Measurements from ENCODE around the gene CDC14A. TPM values are rescaled to one million over a fixed set of nuclear protein-coding genes. Genes with fewer than 3 reads are reported as not detected.
A peak's percentile ranks its signal among the peaks of the same experiment; 100 is the strongest.

The CDC14A gene
- total and polyA plus RNA-seq, 11 donors, result 1.7 to 8.8 (median 3.5) TPM

GRCh38 chr1:100452641-100453040 lies 100.3 kb downstream of the CDC14A start:
- intact Hi-C loops (cut with DNase I), result loop anchor here in 7 of 10 donors (5.0 to 10.0 kb wide), 6 partner anchors 98 to 648 kb away; partner anchors contain the start of genes CDC14A (in 3 of the 7), SASS6 (in 1 of the 7) and TRMT13 (in 1 of the 7)

GRCh38 chr1:100455478-100456072 lies 103.3 kb downstream of the CDC14A start:
- intact Hi-C loops (cut with DNase I), result loop anchor here in 9 of 10 donors (5.0 to 10.0 kb wide), 11 partner anchors 101 to 651 kb away; partner anchors contain the start of genes CDC14A (in 2 of the 9), RTCA (in 1 of the 9), SASS6 (in 1 of the 9) and TRMT13 (in 1 of the 9)
- no peak overlapping the region for H3K27ac ChIP-seq
- no peak for DNase-seq

More at GRCh38 chr1:100452641-100453040, 100.3 kb downstream of the CDC14A start:
- TF ChIP-seq POLR2A (IDR thresholded peaks at IDR 0.05) (no peak), CTCF (IDR thresholded peaks at IDR 0.05) (no peak)
- peaks cover 0 to 16% (median 0%) of the 10 kb centered on the region in 12 donors for H3K4me1 ChIP-seq
- H3K27me3 ChIP-seq, result no peaks in the 10 kb centered on the region
- H3K27ac ChIP-seq, result peak overlapping the region in 1 of 12 donors; percentile 43
- H3K9me3 ChIP-seq, result no peaks in the 10 kb centered on the region
- DNase-seq, result no peak
- no peak overlapping the region for H3K4me3 ChIP-seq
- ATAC-seq, result no peak
- H3K36me3 ChIP-seq, result peaks cover 0 to 6% (median 0%) of the 10 kb centered on the region in 9 donors
- 92 to 97% (median 95%) methylated on average over 1 of the region's 1 CpG for WGBS, 4 donors

GRCh38 chr1:100456880-100457279 lies 104.6 kb downstream of the CDC14A start:
- intact Hi-C loops (cut with DNase I), result loop anchor here in 9 of 10 donors (5.0 to 10.0 kb wide), 11 partner anchors 102 to 652 kb away; partner anchors contain the start of genes CDC14A (in 2 of the 9), RTCA (in 1 of the 9), SASS6 (in 1 of the 9) and TRMT13 (in 1 of the 9)
- no peak for DNase-seq
- no peaks in the 10 kb centered on the region for H3K27me3 ChIP-seq
- 90 to 96% (median 92%) methylated on average over 2 of the region's 2 CpGs for WGBS, 4 donors
- TF ChIP-seq POLR2A (IDR thresholded peaks at IDR 0.05), result no peak
- TF ChIP-seq CTCF (IDR thresholded peaks at IDR 0.05), result no peak
- H3K27ac ChIP-seq, result no peak overlapping the region
- H3K4me1 ChIP-seq, result peaks cover 0 to 13% (median 5%) of the 10 kb centered on the region in 12 donors
- no peaks in the 10 kb centered on the region for H3K9me3 ChIP-seq
- H3K4me3 ChIP-seq, result no peak overlapping the region
- no peaks in the 10 kb centered on the region for H3K36me3 ChIP-seq
- ATAC-seq, result no peak

More at GRCh38 chr1:100455478-100456072, 103.3 kb downstream of the CDC14A start:
- Histone ChIP-seq H3K4me3 (no peak overlapping the region), H3K27me3 (no peaks in the 10 kb centered on the region), H3K36me3 (peaks cover 0 to 5% (median 0%) of the 10 kb centered on the region in 9 donors), H3K4me1 (peaks cover 0 to 10% (median 4%) of the 10 kb centered on the region in 12 donors), H3K9me3 (no peaks in the 10 kb centered on the region)
- TF ChIP-seq POLR2A (IDR thresholded peaks at IDR 0.05) (no peak), CTCF (IDR thresholded peaks at IDR 0.05) (peak; percentile 31 to 68 (median 56))
- ATAC-seq, result no peak

- Histone ChIP-seq H3K27ac (no peak overlapping the region), H3K4me3 (no peak overlapping the region), H3K27me3 (no peaks in the 10 kb centered on the region), H3K36me3 (peaks cover 0 to 7% (median 0%) of the 10 kb centered on the region in 9 donors), H3K9me3 (no peaks in the 10 kb centered on the region), H3K4me1 (peaks cover 0 to 13% (median 5%) of the 10 kb centered on the region in 12 donors)
- ATAC-seq (no peak), DNase-seq (no peak)
- TF ChIP-seq POLR2A (IDR thresholded peaks at IDR 0.05), result no peak
- no peak for TF ChIP-seq CTCF (IDR thresholded peaks at IDR 0.05)
- intact Hi-C loops (cut with DNase I), result loop anchor here (2.0 to 10.0 kb wide), 12 partner anchors 103 to 653 kb away; partner anchors contain the start of genes CDC14A (in 2 of the 10), RTCA (in 1 of the 10), SASS6 (in 1 of the 10) and TRMT13 (in 1 of the 10)
- WGBS, 4 donors, result 89 to 91% (median 90%) methylated on average over 2 of the region's 2 CpGs
Measured at GRCh38 chr1:100457683-100458082, 105.4 kb downstream of the CDC14A start.

All from heart left ventricle (tissue), 16 donors.